Measurements from ENCODE around the gene SLX1A.

DNA sequence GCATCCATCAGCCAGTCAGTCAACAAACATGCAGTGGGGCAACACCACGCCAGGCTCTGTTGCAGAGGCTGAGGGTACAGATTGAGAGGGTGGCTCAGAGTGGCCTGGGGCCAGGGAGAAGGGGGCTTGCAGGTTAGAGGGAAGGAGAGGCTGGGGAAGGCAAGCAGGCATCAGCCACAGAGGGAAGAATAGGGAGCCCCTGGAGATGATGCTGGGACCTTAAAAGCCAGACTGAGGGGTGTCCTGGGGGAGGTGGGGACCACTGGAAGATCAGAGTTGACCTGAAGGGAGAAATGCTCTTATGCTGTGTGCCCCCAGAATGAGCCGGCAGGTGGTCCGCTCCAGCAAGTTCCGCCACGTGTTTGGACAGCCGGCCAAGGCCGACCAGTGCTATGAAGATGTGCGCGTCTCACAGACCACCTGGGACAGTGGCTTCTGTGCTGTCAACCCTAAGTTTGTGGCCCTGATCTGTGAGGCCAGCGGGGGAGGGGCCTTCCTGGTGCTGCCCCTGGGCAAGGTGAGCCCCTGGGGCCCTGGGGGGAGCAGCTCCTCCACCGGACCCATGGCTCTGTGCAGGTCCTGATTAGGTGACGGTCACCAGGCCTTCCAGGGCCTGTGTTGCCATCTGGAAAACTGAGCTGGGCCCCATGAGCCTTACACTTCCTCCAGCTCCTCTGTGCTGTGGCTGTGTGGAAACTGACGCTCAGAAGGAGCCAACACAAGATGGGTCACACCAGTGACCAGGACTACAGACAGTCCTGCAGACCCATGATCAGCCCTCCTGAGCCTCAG is 8.6 kb upstream of the SLX1A start:
- TF ChIP-seq CTCF (IDR thresholded peaks at IDR 0.05) (no peak), POLR2A (IDR thresholded peaks at IDR 0.05) (no peak)

Measured in esophagus squamous epithelium (tissue), 4 donors.